ENCODE results near the gene OR2J3.
"Not testable (repeated sequence)": the region's sequence is repeated elsewhere in the genome, so short reads cannot be mapped to it uniquely, and the experiment has no call there.

The OR2J3 gene

GRCh38 chr6:29107758-29108157, at the start of gene OR2J3:
Gene OR2J3, plus strand, starts transcription at chr6:29108058. Its CDS starts 3,833 bp downstream, at chr6:29111891.
- DNase-seq, result no peak

DNA sequence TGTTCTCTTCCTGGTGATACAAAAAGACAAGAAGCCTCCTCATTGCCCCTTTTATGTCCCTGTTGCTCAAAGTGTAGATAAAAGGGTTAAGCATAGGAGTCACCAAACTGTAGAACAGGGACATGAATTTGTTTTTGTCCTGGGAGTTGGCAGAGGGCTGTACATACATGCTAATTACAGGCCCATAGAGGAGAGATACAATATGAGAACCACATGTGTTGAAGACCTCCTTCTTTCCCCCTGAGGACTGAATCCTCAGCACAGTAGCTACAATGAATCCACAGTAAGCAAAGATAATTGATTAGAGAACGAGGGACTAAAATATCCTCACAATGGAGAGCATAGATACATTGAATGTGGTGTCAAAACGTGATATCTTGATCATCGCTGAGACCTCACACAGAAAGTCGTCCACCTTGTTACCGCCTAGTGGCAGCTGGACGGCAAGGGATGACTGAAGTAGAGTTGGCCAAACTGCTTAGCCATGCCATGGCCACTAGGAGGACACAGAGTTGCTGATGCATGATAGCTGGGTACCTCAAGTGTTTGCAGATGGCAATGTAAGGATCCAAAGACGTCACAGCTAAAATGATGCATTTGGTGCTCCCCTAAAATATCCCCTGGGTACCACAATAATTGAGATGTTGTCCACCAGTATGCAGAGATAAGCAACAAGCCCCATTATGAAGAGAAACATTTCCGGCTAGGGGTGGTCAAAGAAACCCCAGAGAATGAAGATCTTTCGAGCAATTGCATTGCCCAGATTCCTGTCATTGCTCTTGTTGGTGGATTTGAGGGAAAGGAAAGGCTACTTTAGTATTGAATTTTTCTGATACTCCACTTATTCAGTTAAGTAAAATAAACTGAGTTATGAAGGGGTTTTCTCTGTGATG, 35.8 kb upstream of the OR2J3 start:
- DNase-seq, result peak in 1 of 2 donors; percentile 2

GRCh38 chr6:29079203-29079602, 28.7 kb upstream of the OR2J3 start:
- no peak for DNase-seq

DNA sequence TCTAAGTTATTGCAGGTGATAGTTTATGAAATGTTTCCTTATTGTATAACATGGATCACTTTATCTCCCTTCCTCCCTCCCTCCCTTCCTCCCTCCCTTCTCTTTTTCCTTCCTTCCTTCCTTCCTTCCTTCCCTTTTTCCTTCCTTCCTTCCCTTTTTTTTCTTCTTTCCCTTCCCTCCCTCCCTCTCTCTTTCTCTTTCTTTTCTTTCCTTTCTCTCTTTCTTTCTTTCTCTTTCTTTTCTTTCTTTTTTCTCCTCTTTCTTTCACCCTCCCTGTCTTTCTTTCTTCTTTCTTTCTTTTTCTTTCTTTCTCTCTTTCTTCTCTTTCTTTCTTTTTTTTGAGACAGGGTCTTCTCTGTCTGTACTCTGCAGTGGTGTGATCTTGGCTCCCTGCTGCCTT, 26.5 kb upstream of the OR2J3 start:
- no peak for DNase-seq

DNA sequence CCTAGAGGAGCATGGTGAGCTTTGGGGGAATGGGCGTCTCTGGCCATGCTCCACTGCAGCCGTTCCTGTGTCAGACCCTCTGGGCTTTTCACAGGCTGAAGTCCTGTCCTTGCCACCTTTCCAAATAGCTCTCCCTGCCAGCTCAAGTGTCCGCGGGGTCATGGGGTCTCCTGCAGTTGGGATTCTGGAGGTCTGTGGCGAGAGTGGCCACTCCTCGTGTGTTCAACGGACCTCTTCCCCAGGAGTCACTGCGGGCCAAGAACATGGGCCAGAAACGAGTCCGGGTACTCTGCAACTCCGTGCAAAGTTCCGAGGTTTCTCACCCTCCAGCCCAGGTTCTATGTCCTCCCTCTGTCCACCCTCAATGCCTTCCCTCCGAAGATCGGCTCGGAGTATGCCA, 25.4 kb upstream of the OR2J3 start:
- DNase-seq, result no peak

DNA sequence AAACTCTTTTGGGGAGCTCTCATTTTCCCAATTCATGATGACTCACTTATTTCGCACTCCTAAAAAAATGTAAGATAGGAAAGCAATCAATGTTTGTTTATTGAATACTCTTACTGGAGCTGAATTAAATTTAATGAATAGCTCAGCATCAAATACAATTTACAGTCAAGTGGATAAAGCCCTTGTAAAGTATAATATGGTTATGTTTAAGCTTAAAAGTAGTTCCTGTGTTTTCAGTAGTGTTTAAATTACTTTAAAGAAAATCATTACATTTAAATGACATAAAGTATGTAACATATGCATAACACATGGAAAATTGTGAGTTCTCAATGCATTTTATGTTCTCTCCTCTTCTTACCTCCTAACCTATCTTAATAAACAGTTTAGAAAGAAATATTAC, 20.6 kb upstream of the OR2J3 start, which contains the start of gene OR2B3:
OR2B3 (minus strand) TSS at position 101 of the 400 bp plus-strand sequence; CDS start at position 36, 65 bp downstream.
- DNase-seq, result no peak

DNA sequence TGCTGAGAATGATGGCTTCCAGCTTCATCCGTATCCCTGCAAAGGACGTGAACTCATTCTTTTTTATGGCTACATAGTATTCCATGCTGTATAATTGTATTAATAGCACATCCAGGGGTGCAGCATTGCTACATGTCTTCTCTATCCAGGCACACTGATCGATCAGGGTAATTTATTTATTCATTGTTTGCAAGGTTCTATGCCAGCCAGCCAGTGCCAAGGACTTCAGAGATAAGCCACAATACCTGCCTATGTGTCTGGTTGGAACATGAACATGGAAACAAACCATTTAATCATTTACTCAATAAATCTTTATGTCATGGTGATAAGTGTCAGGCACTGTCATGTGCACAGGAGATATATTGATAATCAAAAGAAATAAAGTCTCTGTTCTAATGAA, 14.9 kb upstream of the OR2J3 start:
- DNase-seq, result no peak

- no peak for DNase-seq
These were observed 10.1 kb upstream of the OR2J3 start for GRCh38 chr6:29097803-29098202.

DNA sequence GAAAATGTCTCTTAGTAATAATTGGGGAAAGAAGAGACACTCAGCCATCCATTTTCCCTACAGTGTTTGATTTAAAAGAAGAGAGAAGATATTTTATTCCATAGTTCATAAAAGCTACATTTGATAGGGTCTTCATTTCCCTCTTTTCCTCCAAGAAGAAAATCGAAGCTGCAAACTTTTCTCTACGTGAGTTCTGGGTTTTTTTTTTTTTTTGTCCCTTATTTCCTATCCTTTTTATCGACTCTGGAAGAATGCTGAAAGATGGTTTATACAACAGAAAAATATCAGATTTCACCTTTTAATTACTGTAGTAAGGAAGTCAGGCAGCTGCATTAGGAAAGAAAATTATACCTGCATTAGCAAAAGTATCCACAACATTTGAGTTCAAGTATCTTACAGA, 8.7 kb upstream of the OR2J3 start, which contains the start of gene OR2J1:
OR2J1 (plus strand) TSS at position 301 of the 400 bp plus-strand sequence. CDS start 1,453 bp downstream, outside the sequence.
- DNase-seq, result no peak

DNA sequence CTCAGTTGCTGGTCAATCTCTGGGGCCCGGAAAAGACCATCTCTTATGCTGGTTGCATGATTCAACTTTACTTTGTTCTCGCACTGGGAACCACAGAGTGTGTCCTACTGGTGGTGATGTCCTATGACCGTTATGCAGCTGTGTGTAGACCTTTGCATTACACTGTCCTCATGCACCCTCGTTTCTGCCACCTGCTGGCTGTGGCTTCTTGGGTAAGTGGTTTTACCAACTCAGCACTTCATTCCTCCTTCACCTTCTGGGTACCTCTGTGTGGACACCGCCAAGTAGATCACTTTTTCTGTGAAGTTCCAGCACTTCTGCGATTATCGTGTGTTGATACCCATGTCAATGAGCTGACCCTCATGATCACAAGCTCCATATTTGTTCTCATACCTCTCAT, 4.3 kb downstream of the OR2J3 start:
- no peak for DNase-seq

- DNase-seq, result not testable (repeated sequence)
These were observed 7.1 kb downstream of the OR2J3 start for GRCh38 chr6:29114964-29115363.

DNA sequence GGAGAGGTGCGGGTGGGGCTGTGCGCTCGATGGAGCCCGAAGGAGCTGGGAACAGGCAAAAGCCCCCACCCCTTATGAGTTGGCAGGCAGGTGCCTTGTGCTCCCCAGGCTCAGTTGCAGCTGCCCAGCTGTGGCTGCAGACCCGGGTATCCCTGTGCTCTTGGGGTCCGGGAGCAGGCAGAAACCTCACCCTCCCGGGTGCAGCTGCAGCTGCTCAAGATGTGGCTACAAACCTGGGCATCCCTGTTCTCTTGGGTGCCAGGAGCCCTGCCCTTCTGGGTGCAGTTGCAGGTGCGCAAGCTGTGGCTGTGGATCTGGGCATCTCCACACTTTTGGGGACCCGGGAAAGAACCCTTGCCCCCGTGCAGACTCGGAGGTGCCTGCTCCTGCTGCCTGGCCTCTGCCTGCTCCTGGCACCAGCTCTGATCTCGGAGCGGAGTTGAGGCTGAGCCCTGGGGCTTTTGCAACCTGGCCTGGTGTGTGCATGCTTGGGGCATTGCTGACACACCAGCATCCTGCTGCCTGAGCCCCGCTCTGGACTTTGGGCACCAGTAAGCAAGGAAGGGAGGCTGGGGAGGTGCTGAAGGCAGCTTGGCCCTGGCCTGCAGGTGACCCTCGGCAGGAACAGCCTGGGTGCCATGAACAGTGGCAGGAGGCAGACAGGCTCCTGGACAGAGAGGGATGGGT, 21.6 kb downstream of the OR2J3 start:
- DNase-seq, result no peak

DNA sequence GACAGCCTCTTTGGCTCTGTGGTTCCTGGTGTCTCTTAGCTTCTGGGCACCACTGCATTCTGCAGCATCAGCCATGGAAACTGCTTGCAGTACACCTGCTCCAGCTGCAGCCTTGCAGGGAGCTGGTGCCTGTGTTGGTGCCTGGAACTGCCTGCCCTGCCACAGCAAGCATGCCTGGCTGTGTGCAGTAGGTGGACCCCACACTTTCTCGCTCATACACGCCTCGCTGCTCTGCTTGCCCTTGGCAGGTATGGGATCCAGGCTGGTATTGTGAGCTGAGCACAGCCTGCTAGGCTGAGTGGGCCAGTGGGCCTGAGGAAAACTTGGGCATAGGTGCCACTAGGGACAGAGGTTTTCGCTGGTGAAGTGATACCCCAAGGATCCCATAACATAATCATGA, 22.8 kb downstream of the OR2J3 start:
- DNase-seq, result no peak

DNA sequence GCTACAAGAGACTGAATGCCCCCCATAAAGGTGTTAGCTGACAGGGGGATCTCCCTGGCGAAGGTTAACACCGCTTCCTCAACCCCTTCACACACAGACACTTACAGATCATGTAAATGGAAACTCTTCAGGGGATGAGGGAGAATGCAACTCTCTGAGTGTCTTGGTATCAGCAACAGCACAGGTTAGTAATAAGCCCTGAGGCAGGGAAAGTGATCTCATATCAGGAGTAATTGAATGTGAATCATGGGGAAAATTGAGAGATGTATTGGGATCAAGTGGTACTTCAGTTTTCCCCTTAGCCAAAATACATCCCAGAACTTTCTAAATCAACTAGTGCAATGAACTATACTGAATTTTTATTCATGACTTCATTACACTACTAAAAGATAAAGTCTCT, 23.8 kb downstream of the OR2J3 start:
- DNase-seq, result no peak

DNA sequence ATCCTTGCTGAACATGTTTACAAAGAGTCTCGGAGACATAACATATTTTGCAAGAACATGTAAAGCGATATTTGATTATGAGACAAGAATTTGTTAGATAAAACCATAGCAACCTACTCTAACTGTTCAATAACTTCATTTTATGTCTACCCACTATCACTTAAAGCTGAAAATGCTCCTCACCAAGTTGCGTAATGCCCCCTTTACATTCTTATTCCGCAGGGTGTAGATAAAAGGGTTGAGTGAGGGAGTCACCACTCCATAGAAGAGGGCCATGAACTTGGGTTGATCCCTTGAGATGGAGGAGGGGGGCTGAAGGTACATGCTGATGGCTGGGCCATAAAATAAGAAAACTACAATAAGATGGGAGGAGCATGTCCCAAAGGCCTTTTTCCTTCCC, 29.9 kb downstream of the OR2J3 start:
- DNase-seq, result no peak

DNA sequence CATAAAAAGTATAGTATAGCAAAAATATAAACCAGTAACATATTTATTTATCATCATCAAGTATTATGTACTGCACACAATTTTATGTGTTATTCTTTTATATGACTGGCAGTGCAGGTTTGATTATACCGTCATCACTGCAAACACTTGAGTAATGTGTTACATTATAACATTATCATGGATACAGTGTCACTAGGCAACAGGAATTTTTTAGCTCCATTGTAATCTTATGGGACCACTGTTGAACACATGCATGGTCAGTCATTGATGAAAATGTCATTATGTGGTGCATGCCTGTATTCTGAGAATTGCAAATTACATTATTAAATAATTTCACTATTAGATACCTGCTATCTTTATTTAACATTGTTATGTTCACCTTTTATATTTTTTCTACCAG, 33.7 kb downstream of the OR2J3 start:
- DNase-seq, result no peak

- no peak for DNase-seq
These were observed 34.5 kb downstream of the OR2J3 start for GRCh38 chr6:29142309-29142708.

DNA sequence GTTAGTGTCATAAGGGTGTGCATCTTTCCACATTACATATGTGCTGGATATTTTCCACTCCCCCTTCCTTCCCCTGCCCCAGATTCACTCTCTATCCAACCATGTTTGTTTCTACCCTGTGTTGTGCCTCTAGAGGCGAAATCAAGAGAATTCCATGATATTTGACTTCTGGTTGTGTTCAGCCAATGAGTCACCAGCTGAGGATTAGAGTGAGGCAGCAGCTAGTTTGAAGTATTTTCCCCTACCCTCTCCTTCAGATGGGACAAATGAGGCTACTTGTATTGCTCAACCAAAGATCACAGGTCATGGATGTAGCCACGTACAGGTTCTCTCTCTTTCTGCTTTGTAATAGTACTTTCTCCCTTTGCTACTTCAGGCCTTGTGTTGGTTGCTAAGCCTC, 38.3 kb downstream of the OR2J3 start:
- no peak for DNase-seq

DNA sequence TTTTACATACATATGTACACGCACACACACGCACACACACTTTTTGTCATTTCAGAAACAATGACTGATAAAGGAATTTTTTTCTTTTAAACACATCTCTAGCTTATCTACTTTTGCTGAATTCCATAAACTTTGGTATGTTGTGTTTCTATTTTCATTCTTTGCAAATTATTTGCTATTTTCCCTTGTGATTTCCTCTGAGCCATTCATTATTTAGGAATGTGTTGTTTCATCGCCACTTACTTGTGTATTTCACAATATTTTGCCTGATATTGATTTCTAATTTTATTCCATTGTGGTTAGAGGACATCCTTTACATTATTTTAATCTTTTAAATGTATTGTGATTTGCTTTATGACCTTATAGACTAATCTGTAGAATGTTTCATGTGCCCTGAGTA, 39.2 kb downstream of the OR2J3 start:
- DNase-seq, result no peak

DNA sequence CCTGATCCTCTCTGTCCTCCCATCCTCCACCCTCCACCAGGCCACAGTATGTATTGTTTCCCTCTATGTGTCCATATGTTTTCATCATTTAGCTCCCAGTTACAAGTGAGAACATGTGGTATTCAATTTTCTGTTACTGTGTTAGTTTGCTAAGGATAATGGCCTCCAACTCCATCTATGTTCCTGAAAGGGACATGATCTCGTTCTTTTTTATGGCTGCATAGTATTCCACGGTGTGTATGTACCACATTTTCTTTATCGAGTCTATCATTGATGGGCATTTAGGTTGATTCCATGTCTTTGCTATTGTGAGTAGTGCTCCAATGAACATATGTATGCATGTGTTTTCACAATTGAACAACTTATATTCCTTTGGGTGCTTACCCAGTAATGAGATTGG, 41.6 kb downstream of the OR2J3 start:
- DNase-seq, result not testable (repeated sequence)

GRCh38 chr6:29153083-29153482, 45.2 kb downstream of the OR2J3 start:
- no peak for DNase-seq

- not testable (repeated sequence) for DNase-seq
These were observed 47.3 kb downstream of the OR2J3 start for GRCh38 chr6:29155182-29155581.

GRCh38 chr6:29159922-29160321, 52.1 kb downstream of the OR2J3 start:
- not testable (repeated sequence) for DNase-seq

All from stimulated activated CD4-positive, alpha-beta T cell treated with anti-CD3 and anti-CD28 coated beads, Interleukin-2, amount 100 ng/mL, for 48 hours (primary cell).